Activated T-cell treated with anti-CD3 and anti-CD28 coated beads for 24 hours (primary cell): Measurements from ENCODE around the gene LAIR2.
"Not testable (repeated sequence)": the region's sequence is repeated elsewhere in the genome, so short reads cannot be mapped to it uniquely, and the experiment has no call there.

ENCODE experiments used
- DNase-seq: peaks from one replicate; pipeline ENCODE4 v3.0.0-alpha.2; 2020; ENCODE audit warnings: low read depth

Gene LAIR2

GRCh38 chr19:54464630-54465425 is 37.8 kb upstream of the LAIR2 start:
- DNase-seq, result peak; percentile 70

GRCh38 chr19:54465426-54466109 is 37.1 kb upstream of the LAIR2 start:
- DNase-seq, result no peak

GRCh38 chr19:54466110-54466480 is 36.5 kb upstream of the LAIR2 start:
- not testable (repeated sequence) for DNase-seq

- DNase-seq, result no peak
Observed at GRCh38 chr19:54469496-54469934, 33.1 kb upstream of the LAIR2 start.

- DNase-seq, result no peak
Observed at GRCh38 chr19:54470276-54470887, 32.2 kb upstream of the LAIR2 start.

GRCh38 chr19:54470991-54471782 is 31.4 kb upstream of the LAIR2 start:
- no peak for DNase-seq

GRCh38 chr19:54473071-54473891 is 29.4 kb upstream of the LAIR2 start, which contains the start of gene CDC42EP5:
Gene CDC42EP5, minus strand, starts transcription at chr19:54473296. Its CDS starts 7,749 bp downstream, at chr19:54465547.
- DNase-seq, result no peak

- no peak for DNase-seq
Observed at GRCh38 chr19:54473892-54474372, 28.7 kb upstream of the LAIR2 start.

- DNase-seq, result no peak
Observed at GRCh38 chr19:54475706-54476105, 26.9 kb upstream of the LAIR2 start.

GRCh38 chr19:54477650-54478049 is 25.0 kb upstream of the LAIR2 start:
- no peak for DNase-seq

- DNase-seq, result no peak
Observed at GRCh38 chr19:54478677-54479266, 23.9 kb upstream of the LAIR2 start.

- no peak for DNase-seq
Observed at GRCh38 chr19:54480051-54480450, 22.6 kb upstream of the LAIR2 start.

GRCh38 chr19:54481326-54481930 is 21.2 kb upstream of the LAIR2 start:
- peak; percentile 33 for DNase-seq

- DNase-seq, result no peak
Observed at GRCh38 chr19:54482889-54483288, 19.7 kb upstream of the LAIR2 start.

- DNase-seq, result no peak
Observed at GRCh38 chr19:54484451-54484850, 18.2 kb upstream of the LAIR2 start.

- no peak for DNase-seq
Observed at GRCh38 chr19:54485851-54486250, 16.8 kb upstream of the LAIR2 start.

GRCh38 chr19:54489341-54489740 is 13.3 kb upstream of the LAIR2 start:
- no peak for DNase-seq

GRCh38 chr19:54489766-54490165 is 12.9 kb upstream of the LAIR2 start:
- DNase-seq, result no peak

- DNase-seq, result no peak
Observed at GRCh38 chr19:54492568-54492967, 10.1 kb upstream of the LAIR2 start.

- not testable (repeated sequence) for DNase-seq
Observed at GRCh38 chr19:54493056-54493455, 9.6 kb upstream of the LAIR2 start.
